Adrenal gland (tissue), 12 donors: ENCODE data around the gene TUFM. TPM values are rescaled to one million over a fixed set of nuclear protein-coding genes. Genes with fewer than 3 reads are reported as not detected.
A peak's percentile ranks its signal among the peaks of the same experiment; 100 is the strongest.

Experiments
- DNase-seq, 7 donors: peaks; one replicate each; pipeline ENCODE4 v3.0.0-alpha.2; 2019 to 2020
- H3K27ac ChIP-seq, 5 donors: fragments of 200-600 bp; sonication (generic) in 4 of 5; 1 replicate in 3 of 5; 2 replicates in 2 of 5; pipeline versions ENCODE4 v1.5.1 to v1.8.0; 2016 to 2020; ENCODE audit warnings: mild to moderate bottlenecking in 1 of 5
- H3K27me3 ChIP-seq: fragments of 200-600 bp; 2 replicates; pipeline ENCODE4 v1.8.0; 2021
- H3K36me3 ChIP-seq, 2 donors: fragments of 200-600 bp; replicated peaks in 1 of 2; 1 replicate in 1 of 2; 2 replicates in 1 of 2; pipeline versions ENCODE4 v1.5.1 to v1.8.0; 2018 to 2022
- H3K4me1 ChIP-seq, 2 donors: fragments of 200-600 bp; replicated peaks in 1 of 2; 1 replicate in 1 of 2; 2 replicates in 1 of 2; pipeline versions ENCODE4 v1.5.1 to v1.8.0; 2018 to 2021
- H3K4me3 ChIP-seq, 4 donors: fragments of 200-600 bp; sonication (generic) in 3 of 4; one replicate each; pipeline ENCODE4 v1.5.1; 2016 to 2018
- H3K9me3 ChIP-seq, 3 donors: fragments of 200-600 bp; sonication (generic) in 1 of 3; replicated peaks in 1 of 3; 1 replicate in 2 of 3; 2 replicates in 1 of 3; pipeline versions ENCODE4 v1.5.1 to v1.8.0; 2016 to 2021
- POLR2A ChIP-seq, 2 donors: fragments of 450-650 bp; IDR thresholded peaks; one replicate each; pipeline ENCODE4 v1.6.1; 2017; ENCODE audit warnings: antibody characterized with exemption in 2 of 2, mild to moderate bottlenecking in 2 of 2, moderate library complexity in 1 of 2
- WGBS, 4 donors: extraction: QIAGEN DNeasy Blood & Tissue Kit in 2 of 4; methylation state at CpG; one replicate each; pipeline versions ENCODE4 v1.1.5 to v1.1.7; 2013 to 2017; 5-methylcytosine and 5-hydroxymethylcytosine counted together
- intact Hi-C, 2 donors: fragments of 100-400 bp; cut with DNase I; formaldehyde crosslinking; loops; one replicate each; pipeline versions ENCODE4 v1.14.1 to v1.15.0; 2022 to 2023
- polyA plus RNA-seq, 3 donors: library from polyadenylated mRNA; stranded (reverse); fragments of 200-250 nt in 2 of 3; fragments of 350-450 nt in 1 of 3; fragmentation: Illumina TruSeq in 1 of 3; extraction: RNeasy Lipid Tissue Mini Kit (QIAGEN cat#74804) in 1 of 3; gene quantifications; one replicate each; pipeline ENCODE4 v1.2.3, GENCODE V29; 2013 to 2014
- total RNA-seq, 9 donors: library from RNA; depleted of rRNA in 4 of 9; stranded (reverse); fragments of >200 nt in 4 of 9; fragments of 120-200 nt in 1 of 9; fragmentation: NEBNext Ultra II Directional in 1 of 9; extraction: Animal tissue kit (Norgen Biotek cat#: 25700) in 1 of 9; gene quantifications; one replicate each; pipeline versions ENCODE4 v1.1.0 to v1.2.4, GENCODE V29; 2013 to 2023
- TF ChIP-seq, protein P1 (sequence below), 6 experiments: fragments of 450-650 bp in 4 of 6; fragments of 200-600 bp in 2 of 6; sonication (generic) in 1 of 6; IDR thresholded peaks; 1 replicate in 5 of 6; 2 replicates in 1 of 6; pipeline versions ENCODE4 v1.5.1 to v1.8.0; 2016 to 2021; ENCODE audit warnings: antibody characterized with exemption in 6 of 6, mild to moderate bottlenecking in 2 of 6, moderate library complexity in 1 of 6
- donor health status: healthy with polysubstance abuse.
- donor health status: Bipolar disorder and iron deficiency.
- donor health status: DM: yes; HTN: yes; CAD: no.
- donor health status: DM: no; HTN: no; CAD: no.
- donor health status: DM: no; HTN: no; CAD: no.
- donor health status: DM: yes; HTN: yes; CAD: no.

Gene TUFM
- total and polyA plus RNA-seq, 12 donors: 144 to 323 (median 195) TPM

GRCh38 chr16:28845761-28846079 lies 428 bp downstream of the TUFM start:
- WGBS, 4 donors: 0 to 1% (median 1%) methylated on average over 9 to 16 of the region's 16 CpGs; no CpG with 5 or more reads in 1 of the 4 donors
- Histone ChIP-seq H3K36me3 (peaks cover 0 to 40% of the 10 kb centered on the region in 2 donors), H3K27me3 (no peaks in the 10 kb centered on the region), H3K4me3 (peak overlapping the region; percentile 43 to 96 (median 95)), H3K4me1 (peaks cover 15 to 20% of the 10 kb centered on the region in 2 donors), H3K27ac (peak overlapping the region; percentile 52 to 91 (median 86)), H3K9me3 (no peaks in the 10 kb centered on the region)
- intact Hi-C loops: loop anchor here in 1 of 2 donors (2.0 kb wide), 1 partner anchor 23 kb away; the partner anchor contains the start of gene ATXN2L
- DNase-seq: no peak
- TF ChIP-seq, protein P1, sequence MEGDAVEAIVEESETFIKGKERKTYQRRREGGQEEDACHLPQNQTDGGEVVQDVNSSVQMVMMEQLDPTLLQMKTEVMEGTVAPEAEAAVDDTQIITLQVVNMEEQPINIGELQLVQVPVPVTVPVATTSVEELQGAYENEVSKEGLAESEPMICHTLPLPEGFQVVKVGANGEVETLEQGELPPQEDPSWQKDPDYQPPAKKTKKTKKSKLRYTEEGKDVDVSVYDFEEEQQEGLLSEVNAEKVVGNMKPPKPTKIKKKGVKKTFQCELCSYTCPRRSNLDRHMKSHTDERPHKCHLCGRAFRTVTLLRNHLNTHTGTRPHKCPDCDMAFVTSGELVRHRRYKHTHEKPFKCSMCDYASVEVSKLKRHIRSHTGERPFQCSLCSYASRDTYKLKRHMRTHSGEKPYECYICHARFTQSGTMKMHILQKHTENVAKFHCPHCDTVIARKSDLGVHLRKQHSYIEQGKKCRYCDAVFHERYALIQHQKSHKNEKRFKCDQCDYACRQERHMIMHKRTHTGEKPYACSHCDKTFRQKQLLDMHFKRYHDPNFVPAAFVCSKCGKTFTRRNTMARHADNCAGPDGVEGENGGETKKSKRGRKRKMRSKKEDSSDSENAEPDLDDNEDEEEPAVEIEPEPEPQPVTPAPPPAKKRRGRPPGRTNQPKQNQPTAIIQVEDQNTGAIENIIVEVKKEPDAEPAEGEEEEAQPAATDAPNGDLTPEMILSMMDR (IDR thresholded peaks at IDR 0.05): no peak
- no peak for TF ChIP-seq POLR2A (IDR thresholded peaks at IDR 0.05)

GRCh38 chr16:28845293-28845692 lies 855 bp downstream of the TUFM start:
- intact Hi-C loops: no loop called here
- Histone ChIP-seq H3K36me3 (peaks cover 0 to 40% of the 10 kb centered on the region in 2 donors), H3K27me3 (no peaks in the 10 kb centered on the region), H3K9me3 (no peaks in the 10 kb centered on the region), H3K27ac (peak overlapping the region in 3 of 5 donors; percentile 86 to 91 (median 89)), H3K4me1 (peaks cover 15 to 20% of the 10 kb centered on the region in 2 donors), H3K4me3 (peak overlapping the region in 3 of 4 donors; percentile 94 to 96 (median 96))
- TF ChIP-seq, protein P1 (IDR thresholded peaks at IDR 0.05): no peak
- TF ChIP-seq POLR2A (IDR thresholded peaks at IDR 0.05): no peak
- peak in 1 of 7 donors; percentile 35 for DNase-seq
- 41 to 53% (median 52%) methylated on average over 7 to 10 of the region's 10 CpGs for whole genome bisulfite sequencing, 4 donors

DNA sequence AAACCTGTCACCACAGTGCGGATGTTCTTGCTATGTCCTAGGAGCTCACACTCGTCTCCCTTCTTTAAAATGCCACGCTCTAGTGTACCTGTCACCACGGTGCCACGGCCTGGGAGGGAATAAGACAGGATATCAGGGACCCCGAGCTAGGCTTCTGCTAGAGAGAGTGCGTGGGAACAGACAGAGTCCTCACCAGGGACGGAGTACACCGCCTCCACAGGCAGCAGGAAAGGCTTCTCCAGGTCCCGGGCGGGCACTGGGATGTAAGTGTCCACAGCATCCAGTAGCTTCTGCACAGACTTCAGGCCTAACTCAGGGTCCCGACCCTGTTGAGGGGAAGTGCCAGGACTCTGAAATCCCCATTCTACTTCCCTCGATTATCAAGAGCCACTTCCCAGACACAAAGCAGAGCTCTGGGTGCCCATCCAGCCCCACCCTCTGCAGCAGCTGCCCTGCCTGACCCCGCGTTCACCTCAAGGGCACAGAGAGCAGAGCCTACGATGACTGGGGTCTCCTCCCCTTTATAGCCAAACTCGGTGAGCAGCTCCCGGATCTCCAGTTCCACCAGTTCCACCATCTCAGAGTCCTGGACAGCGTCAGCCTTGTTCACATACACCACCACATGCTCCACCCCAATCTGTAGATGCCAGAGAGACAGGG lies 1.8 kb downstream of the TUFM start:
- TF ChIP-seq, protein P1 (IDR thresholded peaks at IDR 0.05): no peak
- no peak for TF ChIP-seq POLR2A (IDR thresholded peaks at IDR 0.05)
- intact Hi-C loops: no loop called here

DNA sequence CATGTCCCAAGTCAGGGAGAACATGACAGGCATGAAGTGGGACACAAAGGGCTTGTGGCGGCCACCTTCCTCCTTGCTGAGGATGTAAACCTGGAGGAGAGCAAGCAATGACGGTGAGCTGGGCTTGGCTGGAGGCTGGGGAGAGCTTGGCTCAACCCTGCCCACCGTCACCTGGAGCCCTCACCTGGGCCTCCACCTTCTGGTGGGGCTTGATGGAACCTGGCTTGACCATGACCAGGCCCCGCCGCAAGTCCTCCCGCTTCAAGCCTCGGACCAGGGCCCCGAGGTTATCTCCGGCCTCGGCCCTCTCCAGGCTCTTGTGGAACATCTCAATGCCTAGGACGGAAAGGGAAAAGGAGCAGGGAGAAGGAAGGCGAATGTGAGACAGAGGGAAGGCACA lies 2.4 kb downstream of the TUFM start:
- 89 to 95% (median 92%) methylated on average over 8 to 12 of the region's 12 CpGs for WGBS, 4 donors
- Histone ChIP-seq H3K4me1 (peaks cover 15 to 20% of the 10 kb centered on the region in 2 donors), H3K9me3 (no peaks in the 10 kb centered on the region), H3K27ac (no peak overlapping the region), H3K27me3 (no peaks in the 10 kb centered on the region), H3K36me3 (peaks cover 0 to 40% of the 10 kb centered on the region in 2 donors), H3K4me3 (no peak overlapping the region)
- no peak for DNase-seq
- TF ChIP-seq, protein P1 (IDR thresholded peaks at IDR 0.05): no peak
- TF ChIP-seq POLR2A (IDR thresholded peaks at IDR 0.05): no peak
- intact Hi-C loops: no loop called here

More for the DNA sequence above, 1.8 kb downstream of the TUFM start:
- Histone ChIP-seq H3K4me3 (no peak overlapping the region), H3K4me1 (peaks cover 15 to 20% of the 10 kb centered on the region in 2 donors), H3K9me3 (no peaks in the 10 kb centered on the region), H3K36me3 (peaks cover 0 to 40% of the 10 kb centered on the region in 2 donors), H3K27ac (no peak overlapping the region), H3K27me3 (no peaks in the 10 kb centered on the region)
- 83 to 86% (median 85%) methylated on average over 14 to 19 of the region's 19 CpGs for WGBS, 4 donors
- DNase-seq: no peak
